GM12892 (cell line): ENCODE data around the gene ALOXE3. TPM values are rescaled to one million over a fixed set of nuclear protein-coding genes. Genes with fewer than 3 reads are reported as not detected.

Experiments used
- DNase-seq: peaks from one replicate; pipeline ENCODE4 v3.0.0; 2011; ENCODE audit not compliant: insufficient read length
- FAIRE-seq: peaks from 2 replicates; lab custom pipeline; 2011; peaks lifted over from hg19 to GRCh38; lab: Jason Lieb, UNC
- POLR2A ChIP-seq: IDR thresholded peaks from 2 replicates; pipeline ENCODE4 v1.6.1; 2011; ENCODE audit warnings: low read depth, low read length, control low read depth
- POLR2AphosphoS5 ChIP-seq: IDR thresholded peaks from 2 replicates; pipeline ENCODE4 v1.6.1; 2011; ENCODE audit warnings: low read depth, low read length, control low read depth
- TAF1 ChIP-seq: IDR thresholded peaks from 2 replicates; pipeline ENCODE4 v1.6.1; 2011; ENCODE audit warnings: low read depth, mild to moderate bottlenecking, control low read depth, low read length, borderline replicate concordance
- polyA plus RNA-seq: library from polyadenylated mRNA; unstranded; fragments of >200 nt; gene quantifications from one replicate; pipeline ENCODE4 v1.2.1, GENCODE V29; 2012; ENCODE audit warnings: missing spikeins, inconsistent platforms; ENCODE audit not compliant: missing spikeins

The ALOXE3 gene
- not detected for polyA plus RNA-seq

DNA sequence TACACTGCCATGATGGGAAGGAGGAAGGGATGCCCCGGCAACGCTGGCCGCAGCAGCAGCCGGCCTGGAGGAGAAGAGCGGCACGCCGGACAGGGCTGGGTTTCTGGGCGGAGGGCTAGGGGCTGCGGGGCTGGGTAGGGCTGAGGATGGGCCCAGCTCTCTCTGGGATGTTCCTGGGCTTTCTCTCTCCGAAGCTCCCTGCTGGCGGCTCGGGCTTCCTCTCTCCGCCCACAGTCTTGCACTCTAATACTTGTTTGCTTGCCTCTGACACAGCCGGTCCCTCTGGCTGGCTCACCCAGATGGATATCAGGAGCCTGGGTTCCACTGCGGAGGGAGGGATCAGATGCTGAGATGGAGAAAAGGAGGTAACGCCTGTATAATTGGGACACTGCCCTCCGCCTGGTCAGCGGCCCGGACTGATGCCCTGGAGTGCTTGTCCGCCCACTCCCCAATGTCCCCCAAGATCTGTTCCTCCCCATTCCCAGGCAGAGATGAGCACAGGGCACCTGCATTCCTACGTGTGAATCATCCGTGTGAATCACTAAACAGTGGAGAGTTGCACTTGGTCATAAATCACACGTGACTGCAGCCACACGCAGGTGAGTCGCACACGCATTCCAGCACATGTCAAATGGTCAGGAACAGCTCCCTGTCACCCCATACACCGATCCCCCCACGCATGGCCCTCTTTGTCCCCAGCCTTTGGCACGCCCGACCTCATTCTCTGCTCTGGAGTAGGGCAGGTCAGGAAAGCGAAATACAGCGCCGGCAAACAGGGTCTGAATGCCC lies at the start of gene ALOXE3:
TSS of gene ALOXE3 (minus strand) at position 535 of the 789 bp plus-strand sequence. CDS start at position 11, 524 bp downstream.
- FAIRE-seq (peak; percentile 21), DNase-seq (no peak)
- TF ChIP-seq POLR2AphosphoS5 (no peak), POLR2A (no peak), TAF1 (no peak)

GRCh38 chr17:8167526-8167925 lies 49.2 kb upstream of the ALOXE3 start:
- FAIRE-seq (no peak), DNase-seq (no peak)
- no peak for TF ChIP-seq TAF1
- no peak for TF ChIP-seq POLR2AphosphoS5
- no peak for TF ChIP-seq POLR2A

GRCh38 chr17:8166731-8167130 lies 48.4 kb upstream of the ALOXE3 start:
- DNase-seq: no peak
- TF ChIP-seq POLR2A (no peak), TAF1 (no peak), POLR2AphosphoS5 (no peak)

GRCh38 chr17:8164815-8165131 lies 46.5 kb upstream of the ALOXE3 start:
- no peak for DNase-seq
- no peak for TF ChIP-seq POLR2A
- TF ChIP-seq POLR2AphosphoS5: no peak
- TF ChIP-seq TAF1: no peak
- FAIRE-seq: no peak

More at GRCh38 chr17:8166731-8167130, 48.4 kb upstream of the ALOXE3 start:
- no peak for FAIRE-seq

DNA sequence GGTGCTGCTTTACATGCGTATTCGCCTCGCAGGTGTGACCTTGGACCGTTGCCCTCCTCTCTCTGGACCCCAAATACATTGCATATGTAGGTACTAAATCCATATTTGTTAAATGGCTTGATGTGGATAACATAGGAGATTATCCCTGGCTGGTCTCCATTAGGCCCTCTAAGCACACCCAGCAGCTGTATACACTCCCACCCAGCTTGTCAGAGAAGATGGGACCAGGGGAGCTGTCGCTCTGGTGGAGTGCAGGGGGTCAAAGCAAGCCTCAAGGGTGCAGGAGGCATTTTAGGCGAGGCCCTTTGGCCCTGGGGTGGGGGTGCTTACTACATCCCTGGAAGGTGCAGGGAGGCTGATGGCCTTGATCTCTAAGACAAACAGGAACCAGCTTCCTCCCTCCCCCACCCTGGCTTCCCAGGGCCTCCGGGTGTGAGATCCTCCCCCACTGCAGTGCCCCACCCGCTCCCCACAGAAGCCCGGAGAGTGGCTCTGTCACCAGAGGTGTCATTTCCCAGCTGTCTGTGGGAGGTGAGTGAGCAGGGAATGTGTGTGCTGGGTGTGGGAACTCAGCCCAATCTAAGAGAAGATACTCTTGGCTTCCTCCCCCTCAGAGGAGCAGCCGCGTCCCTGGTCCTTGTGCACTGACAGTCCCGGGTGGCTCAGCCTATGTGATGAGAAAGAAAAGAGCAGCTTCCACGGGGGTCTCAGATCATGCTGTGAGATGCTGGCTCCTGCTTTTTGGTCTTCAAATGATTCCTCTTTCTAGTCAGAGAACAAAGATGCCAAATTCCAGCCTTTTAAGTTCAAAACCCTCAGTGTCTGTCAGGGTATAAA lies 45.9 kb upstream of the ALOXE3 start:
- TF ChIP-seq POLR2AphosphoS5 (no peak), TAF1 (no peak), POLR2A (no peak)
- DNase-seq: no peak
- peak; percentile 68 for FAIRE-seq

DNA sequence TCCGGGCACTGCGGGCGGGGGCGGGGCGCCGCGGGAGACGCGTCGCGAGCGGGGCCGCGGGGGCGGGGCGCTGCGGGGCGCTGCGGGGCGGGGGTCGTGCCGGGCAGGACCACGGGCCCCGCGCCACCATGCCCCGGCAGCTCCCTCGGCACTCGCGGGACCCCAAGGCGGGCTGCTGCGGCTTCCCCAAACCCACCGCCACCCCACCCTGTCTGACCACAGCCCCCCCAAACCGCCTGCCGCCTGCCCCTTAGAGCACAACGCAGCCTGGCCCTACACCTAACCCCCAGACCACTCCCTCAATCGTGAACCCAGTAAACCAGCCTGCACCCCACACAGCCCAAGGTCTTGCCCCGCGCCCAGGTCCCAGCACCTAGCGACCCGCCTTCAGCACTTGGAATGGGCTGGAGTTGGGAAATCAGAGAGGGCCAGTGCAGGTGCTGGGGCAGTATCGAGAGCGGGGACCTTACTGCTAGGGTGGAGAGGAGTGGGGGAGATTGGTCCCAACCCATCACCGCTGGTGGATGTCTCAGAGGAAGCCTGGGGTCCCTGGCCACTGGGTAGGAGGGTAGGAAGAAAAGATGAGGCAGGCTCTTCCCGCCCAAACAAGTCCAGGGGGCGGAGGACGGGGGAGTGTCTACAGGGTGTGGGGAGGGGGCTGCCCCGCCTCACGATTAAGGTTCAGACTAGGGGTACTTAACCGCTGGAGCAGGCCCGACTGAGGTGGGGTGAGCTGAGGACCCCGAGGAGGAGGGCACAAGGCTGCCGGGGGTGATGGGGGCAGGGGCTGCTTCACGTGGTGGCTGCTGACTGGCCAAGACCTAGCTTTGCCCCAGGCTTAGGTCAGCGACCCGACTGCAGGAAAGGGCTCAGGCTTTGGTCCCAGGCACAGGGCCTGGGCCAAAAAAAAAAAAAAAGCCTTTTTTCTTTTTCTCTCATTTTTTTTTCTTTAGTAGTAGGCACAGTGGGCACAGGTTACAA lies 45.0 kb upstream of the ALOXE3 start:
- no peak for TF ChIP-seq TAF1
- 0 out of 2 replicates have a peak, but pooled peaks have one; percentile 5 for TF ChIP-seq POLR2AphosphoS5
- FAIRE-seq (no peak), DNase-seq (no peak)

DNA sequence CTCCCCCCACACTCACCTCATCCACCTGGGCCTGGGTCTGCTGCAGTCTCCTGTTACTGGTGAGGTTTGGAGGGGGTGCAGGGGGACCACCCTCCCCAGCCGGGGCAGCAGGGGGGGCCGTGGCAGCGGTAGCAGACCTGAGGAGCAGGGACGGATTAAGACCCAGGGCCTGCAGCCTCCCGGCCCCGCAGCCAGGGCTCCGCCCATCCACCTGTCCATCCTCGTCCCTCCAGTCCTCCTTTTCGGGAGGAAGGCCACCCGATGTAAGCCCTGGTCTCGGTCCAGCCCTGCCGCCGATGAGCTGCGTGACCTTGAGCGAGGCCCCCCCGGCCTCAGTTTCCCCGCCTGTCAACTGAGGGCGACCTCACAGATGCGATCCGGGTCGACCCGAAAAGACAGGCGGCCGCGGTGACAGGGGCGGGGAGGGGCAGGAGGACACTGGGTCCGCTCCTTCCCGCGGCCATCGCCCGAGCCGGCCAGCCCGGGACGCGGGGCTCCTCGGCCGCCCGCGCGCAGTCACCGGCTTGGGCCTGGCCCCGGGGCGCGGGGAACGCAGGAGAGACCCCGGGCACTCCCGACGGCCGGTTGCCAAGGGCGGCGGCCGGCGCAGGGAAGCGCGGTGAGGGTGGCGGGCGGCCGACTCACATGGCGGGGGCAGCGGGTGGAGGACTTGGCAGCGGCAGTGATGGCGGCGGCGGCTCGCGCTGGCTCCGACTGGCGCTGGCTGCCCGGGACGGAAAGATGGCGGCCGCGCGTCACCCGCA lies 44.1 kb upstream of the ALOXE3 start, which contains the start of gene VAMP2:
TSS of gene VAMP2 (minus strand) at position 716 of the 764 bp plus-strand sequence. CDS start at position 647, 69 bp downstream.
- FAIRE-seq (peak; percentile 90), DNase-seq (peak; percentile 83)
- TF ChIP-seq TAF1: peak; percentile 50; the same call in 1 of the 2 replicates
- TF ChIP-seq POLR2A: peak; percentile 84; the same call in 1 of the 2 replicates
- 0 out of 2 replicates have a peak, but pooled peaks have one; percentile 54 for TF ChIP-seq POLR2AphosphoS5

DNA sequence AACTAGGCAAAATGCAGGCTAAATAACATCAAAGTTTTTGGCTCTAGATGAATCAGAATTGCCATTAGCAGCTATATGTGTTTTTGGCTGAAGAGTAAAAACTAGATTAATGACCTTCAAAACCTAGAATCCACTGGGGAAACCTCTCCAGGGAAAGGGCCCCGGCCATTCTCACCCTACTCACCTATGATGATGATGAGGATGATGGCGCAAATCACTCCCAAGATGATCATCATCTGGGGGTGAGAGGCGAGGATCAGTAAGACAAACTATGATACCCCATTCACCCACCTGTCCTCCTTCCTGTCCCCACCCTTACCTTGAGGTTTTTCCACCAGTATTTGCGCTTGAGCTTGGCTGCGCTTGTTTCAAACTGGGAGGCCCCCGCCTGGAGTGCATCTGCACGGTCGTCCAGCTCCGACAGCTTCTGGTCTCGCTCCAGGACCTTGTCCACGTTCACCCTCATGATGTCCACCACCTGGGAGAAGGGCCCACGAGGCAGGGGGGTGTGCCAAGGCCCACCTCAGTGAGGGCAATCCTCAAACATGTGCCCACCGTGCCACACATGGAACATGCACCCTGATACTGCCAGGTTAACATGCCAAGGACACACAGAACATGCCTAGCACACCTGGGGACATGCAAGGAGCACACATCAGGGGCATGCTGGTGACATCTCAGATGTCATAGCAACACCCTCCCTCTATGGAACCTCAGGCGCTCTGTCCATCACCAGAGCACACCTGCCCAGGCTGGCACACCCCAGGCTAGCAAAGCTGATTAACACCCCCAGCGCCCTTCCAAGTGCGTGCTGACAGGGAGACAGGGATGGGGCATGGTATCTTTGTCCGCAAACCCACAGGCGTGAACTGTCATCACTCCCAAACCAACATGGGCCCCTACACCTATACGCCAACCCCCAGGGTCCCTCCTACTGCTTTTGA lies 43.2 kb upstream of the ALOXE3 start:
- DNase-seq (no peak), FAIRE-seq (peak; percentile 51)
- TF ChIP-seq POLR2A (no peak; the same call in 1 of the 2 replicates), TAF1 (no peak), POLR2AphosphoS5 (no peak)

GRCh38 chr17:8160741-8161221 lies 42.5 kb upstream of the ALOXE3 start:
- no peak for DNase-seq
- no peak for FAIRE-seq

More at GRCh38 chr17:8160741-8161221, 42.5 kb upstream of the ALOXE3 start:
- TF ChIP-seq TAF1 (no peak), POLR2A (no peak), POLR2AphosphoS5 (no peak)
